K562 (cell line): ENCODE data around the gene NCOA3. TPM values are rescaled to one million over a fixed set of nuclear protein-coding genes. Genes with fewer than 3 reads are reported as not detected.

Experiments
- ATAC-seq: fragments of 200-7000 bp; cut with Tn5 transposase; 3 replicates; pipeline ENCODE4 v1.9.1; 2020; ENCODE audit warnings: moderate library complexity
- BruUV-seq: library from RNA; stranded (reverse); fragments of 400-500 nt; replicated peaks from 2 replicates; lab custom pipeline; 2021; lab: Mats Ljungman, UMichigan
- CTCF ChIA-PET: fragments of 300-600 bp; formaldehyde crosslinking; extraction: SDS; loops from one replicate; lab custom pipeline; 2021; ENCODE audit warnings: low intra/inter-chr PET ratio; lab: Yijun Ruan, JAX
- POLR2A ChIA-PET: fragments of 300-600, 350-650 bp; sonication (Branson Sonifier 250); formaldehyde crosslinking; extraction: SDS; loops from one replicate; lab custom pipeline; 2021; ENCODE audit warnings: antibody characterized with exemption, inconsistent platforms; lab: Yijun Ruan, JAX
- DNase-seq, 4 experiments: peaks; one replicate each; pipeline versions ENCODE4 v3.0.0 to v3.0.0-alpha.2; 2011 to 2018; ENCODE audit warnings: low spot score in 3 of 4, mixed read lengths in 3 of 4; ENCODE audit errors: extremely low read depth in 1 of 4
- FAIRE-seq: peaks from 2 replicates; lab custom pipeline; 2011; peaks lifted over from hg19 to GRCh38; lab: Jason Lieb, UNC
- H2AFZ ChIP-seq: 2 replicates; pipeline ENCODE4 v1.6.0; 2011; ENCODE audit warnings: low read depth, low read length, control low read depth, inconsistent platforms
- H3K27ac ChIP-seq: fragments of 200-600 bp; 3 replicates; pipeline ENCODE4 v1.8.0; 2011; ENCODE audit warnings: low read depth, mild to moderate bottlenecking, control low read depth, inconsistent platforms, low read length, moderate library complexity, mixed read lengths; ENCODE audit errors: extremely low read depth
- H3K27me3 ChIP-seq, 2 experiments: fragments of 300-600 bp in 1 of 2; 2 replicates in 1 of 2; 3 replicates in 1 of 2; pipeline versions ENCODE4 v1.6.0 to v1.8.0; 2011; ENCODE audit warnings: inconsistent platforms in 2 of 2, low read length in 2 of 2, mild to moderate bottlenecking in 1 of 2, mixed read lengths in 1 of 2, moderate library complexity in 1 of 2; ENCODE audit not compliant: control insufficient read depth in 2 of 2, insufficient read depth in 2 of 2
- H3K36me3 ChIP-seq: fragments of 300-600 bp; 3 replicates; pipeline ENCODE4 v1.8.0; 2011; ENCODE audit warnings: mild to moderate bottlenecking, low read length, inconsistent platforms; ENCODE audit not compliant: control insufficient read depth, insufficient read depth
- H3K4me1 ChIP-seq, 2 experiments: fragments of 200-600 bp in 1 of 2; replicated peaks in 1 of 2; 2 replicates in 1 of 2; 3 replicates in 1 of 2; pipeline versions ENCODE4 v1.5.1 to v1.8.0; 2011; ENCODE audit warnings: inconsistent platforms in 2 of 2, low read length in 2 of 2, mild to moderate bottlenecking in 1 of 2, mixed read lengths in 1 of 2, moderate library complexity in 1 of 2; ENCODE audit not compliant: control insufficient read depth in 2 of 2, insufficient read depth in 2 of 2
- H3K4me2 ChIP-seq: 2 replicates; pipeline ENCODE4 v1.6.1; 2011; ENCODE audit warnings: low read length, control low read depth, inconsistent platforms, mixed read lengths; ENCODE audit not compliant: insufficient read depth
- H3K4me3 ChIP-seq: fragments of 200-600 bp; sonication (generic), shearing (Covaris generic); 2 replicates; pipeline ENCODE4 v1.5.1; 2016; ENCODE audit warnings: control low read depth, inconsistent platforms
- H3K79me2 ChIP-seq: fragments of 200-600 bp; 3 replicates; pipeline ENCODE4 v1.8.0; 2011; ENCODE audit warnings: low read length, inconsistent platforms; ENCODE audit not compliant: control insufficient read depth, insufficient read depth
- H3K9ac ChIP-seq, 2 experiments: 2 replicates each; pipeline versions ENCODE4 v1.6.0 to v1.6.1; 2011; ENCODE audit warnings: low read depth in 2 of 2, low read length in 2 of 2, control low read depth in 1 of 2, inconsistent platforms in 1 of 2, mild to moderate bottlenecking in 1 of 2, mixed read lengths in 1 of 2; ENCODE audit not compliant: insufficient read depth in 1 of 2
- H3K9me1 ChIP-seq: one replicate; pipeline ENCODE4 v1.6.0; 2011; ENCODE audit warnings: inconsistent platforms, mild to moderate bottlenecking, low read length, moderate library complexity; ENCODE audit not compliant: control insufficient read depth, insufficient read depth
- H3K9me3 ChIP-seq: replicated peaks from 2 replicates; pipeline ENCODE4 v1.5.1; 2011; ENCODE audit warnings: low read depth, low read length, inconsistent platforms; ENCODE audit not compliant: control insufficient read depth, insufficient read depth
- H4K20me1 ChIP-seq: replicated peaks from 2 replicates; pipeline ENCODE4 v1.6.1; 2011; ENCODE audit warnings: low read length, inconsistent platforms, mixed read lengths; ENCODE audit not compliant: control insufficient read depth, insufficient read depth
- GATAD2B ChIP-seq: fragments of 450-650 bp; IDR thresholded peaks from 2 replicates; pipeline ENCODE4 v1.6.1; 2017; ENCODE audit warnings: mild to moderate bottlenecking, borderline replicate concordance
- GTF2F1 ChIP-seq: IDR thresholded peaks from 2 replicates; pipeline ENCODE4 v1.6.1; 2011; ENCODE audit warnings: low read depth, low read length, improper control_type of control experiment
- MAFF ChIP-seq: IDR thresholded peaks from 2 replicates; pipeline ENCODE4 v1.6.1; 2012; ENCODE audit warnings: low read length, improper control_type of control experiment
- OTX1 ChIP-seq: fragments of 450-650 bp; formaldehyde crosslinking; IDR thresholded peaks from 2 replicates; pipeline ENCODE4 v1.4.0; 2022; ENCODE audit warnings: mild to moderate bottlenecking
- PRPF4 ChIP-seq: fragments of 200-400 bp; formaldehyde crosslinking; IDR thresholded peaks from one replicate; pipeline ENCODE4 v1.6.1; 2017; ENCODE audit warnings: low read length, low read depth, mild to moderate bottlenecking; ENCODE audit not compliant: insufficient read depth, poor library complexity, severe bottlenecking
- YBX1 ChIP-seq: fragments of 450-650 bp; IDR thresholded peaks from 2 replicates; pipeline ENCODE4 v1.7.1; 2016; ENCODE audit warnings: mild to moderate bottlenecking
- WGBS: fragments of 100-300 bp; shearing (Covaris generic); methylation state at CpG from one replicate; pipeline ENCODE4 v1.1.6; 2016; ENCODE audit warnings: low coverage, mixed read lengths; ENCODE audit not compliant: insufficient coverage; ENCODE audit errors: missing lambda C conversion rate; 5-methylcytosine and 5-hydroxymethylcytosine counted together
- in situ Hi-C: fragments of 300-500 bp; cut with MboI; formaldehyde crosslinking; loops from 4 replicates; pipeline ENCODE4 v1.15.0; 2018; ENCODE audit warnings: inconsistent platforms, mixed read lengths
- intact Hi-C: fragments of 100-400 bp; cut with micrococcal nuclease; formaldehyde crosslinking; loops from 2 replicates; pipeline ENCODE4 v1.14.2; 2022
- polyA plus RNA-seq, 8 experiments: library from polyadenylated mRNA; depleted of rRNA in 4 of 8; stranded (reverse) in 5 of 8; unstranded in 3 of 8; fragments of >200 nt; fragmentation: Nextera tagmentation in 2 of 8; fragmentation: Illumina TruSeq in 1 of 8; extraction: Ambion mirVana in 2 of 8; extraction: Trizol in 1 of 8; gene quantifications; 2 replicates each; pipeline versions ENCODE4 v1.2.1 to v1.2.3, GENCODE V29; 2011 to 2014; ENCODE audit warnings: inconsistent platforms in 1 of 8, missing spikeins in 1 of 8
- total RNA-seq, 7 experiments: library from RNA; depleted of rRNA in 6 of 7; stranded (reverse); fragments of >200 nt in 6 of 7; fragmentation: Illumina TruSeq in 2 of 7; extraction: Trizol in 2 of 7; gene quantifications; 2 replicates each; pipeline versions ENCODE4 v1.2.1 to v1.2.3, GENCODE V29; 2011 to 2021; ENCODE audit warnings: low replicate concordance in 1 of 7
- TF ChIP-seq, protein P1 (sequence below), 3 experiments: fragments of 200-800 bp in 1 of 3; fragments of 250-450 bp in 1 of 3; fragments of 450-650 bp in 1 of 3; sonication (Bioruptor Pico) in 1 of 3; sonication (Bioruptor generic) in 1 of 3; formaldehyde crosslinking in 1 of 3; IDR thresholded peaks; 2 replicates each; pipeline versions ENCODE4 v1.6.1 to v1.8.0; 2016 to 2022; ENCODE audit warnings: mild to moderate bottlenecking in 2 of 3, missing genetic modification characterization in 2 of 3, missing compliant biosample characterization in 1 of 3, moderate library complexity in 1 of 3
- TF ChIP-seq, protein P2 (sequence below), 2 experiments: fragments of 450-650 bp; IDR thresholded peaks; 2 replicates each; pipeline ENCODE4 v1.6.1; 2018; ENCODE audit warnings: mild to moderate bottlenecking in 2 of 2, low read depth in 1 of 2; ENCODE audit not compliant: partially characterized antibody in 2 of 2

NCOA3 gene
- total and polyA plus RNA-seq, 9 of the 15 experiments (the other 6 are each of a cell fraction or from before 2014, with no cell fraction given): 3.2 to 24.3 (median 14.4) TPM

DNA sequence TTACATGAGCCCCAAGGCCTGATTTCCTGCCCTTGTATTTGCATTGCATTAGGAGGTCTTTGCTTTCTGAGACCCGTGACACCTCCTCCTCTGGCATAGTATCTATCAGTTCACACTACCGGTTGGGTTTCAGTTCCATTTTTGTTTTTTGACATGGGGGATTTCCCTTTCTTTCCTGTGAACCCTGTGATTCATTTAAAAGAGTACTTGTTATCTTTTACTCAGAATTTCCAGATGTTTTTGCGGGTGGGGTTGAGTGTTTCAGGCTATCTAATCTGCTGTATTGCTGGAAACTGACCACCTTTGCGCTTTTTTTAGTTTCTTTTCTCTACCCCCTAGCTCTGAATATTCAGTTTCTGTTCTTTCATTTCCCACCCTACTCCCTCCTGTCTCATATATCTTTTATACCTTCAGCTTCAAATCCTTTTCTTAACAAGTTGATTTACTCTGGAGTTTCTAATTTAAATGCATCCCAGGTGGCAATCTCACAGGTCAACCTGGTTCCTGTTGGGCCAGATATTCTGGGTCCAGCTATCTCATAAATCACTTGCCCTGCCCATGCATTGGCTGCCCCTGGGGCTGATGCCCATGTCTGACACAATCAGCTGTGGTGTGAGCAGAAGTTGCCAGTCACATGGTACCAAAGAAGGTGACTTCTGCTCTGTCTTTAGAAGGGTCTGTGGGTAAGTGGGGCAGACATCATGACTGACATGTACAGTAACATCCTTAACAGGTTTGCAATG lies 14.3 kb upstream of the NCOA3 start (continued):
- TF ChIP-seq, protein P1, sequence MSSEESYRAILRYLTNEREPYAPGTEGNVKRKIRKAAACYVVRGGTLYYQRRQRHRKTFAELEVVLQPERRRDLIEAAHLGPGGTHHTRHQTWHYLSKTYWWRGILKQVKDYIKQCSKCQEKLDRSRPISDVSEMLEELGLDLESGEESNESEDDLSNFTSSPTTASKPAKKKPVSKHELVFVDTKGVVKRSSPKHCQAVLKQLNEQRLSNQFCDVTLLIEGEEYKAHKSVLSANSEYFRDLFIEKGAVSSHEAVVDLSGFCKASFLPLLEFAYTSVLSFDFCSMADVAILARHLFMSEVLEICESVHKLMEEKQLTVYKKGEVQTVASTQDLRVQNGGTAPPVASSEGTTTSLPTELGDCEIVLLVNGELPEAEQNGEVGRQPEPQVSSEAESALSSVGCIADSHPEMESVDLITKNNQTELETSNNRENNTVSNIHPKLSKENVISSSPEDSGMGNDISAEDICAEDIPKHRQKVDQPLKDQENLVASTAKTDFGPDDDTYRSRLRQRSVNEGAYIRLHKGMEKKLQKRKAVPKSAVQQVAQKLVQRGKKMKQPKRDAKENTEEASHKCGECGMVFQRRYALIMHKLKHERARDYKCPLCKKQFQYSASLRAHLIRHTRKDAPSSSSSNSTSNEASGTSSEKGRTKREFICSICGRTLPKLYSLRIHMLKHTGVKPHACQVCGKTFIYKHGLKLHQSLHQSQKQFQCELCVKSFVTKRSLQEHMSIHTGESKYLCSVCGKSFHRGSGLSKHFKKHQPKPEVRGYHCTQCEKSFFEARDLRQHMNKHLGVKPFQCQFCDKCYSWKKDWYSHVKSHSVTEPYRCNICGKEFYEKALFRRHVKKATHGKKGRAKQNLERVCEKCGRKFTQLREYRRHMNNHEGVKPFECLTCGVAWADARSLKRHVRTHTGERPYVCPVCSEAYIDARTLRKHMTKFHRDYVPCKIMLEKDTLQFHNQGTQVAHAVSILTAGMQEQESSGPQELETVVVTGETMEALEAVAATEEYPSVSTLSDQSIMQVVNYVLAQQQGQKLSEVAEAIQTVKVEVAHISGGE (CRISPR knock-in tag; IDR thresholded peaks at IDR 0.05): peak in 1 of 3 experiments; percentile 86; a peak in 2 of 6 replicates
- TF ChIP-seq MAFF: no peak

DNA sequence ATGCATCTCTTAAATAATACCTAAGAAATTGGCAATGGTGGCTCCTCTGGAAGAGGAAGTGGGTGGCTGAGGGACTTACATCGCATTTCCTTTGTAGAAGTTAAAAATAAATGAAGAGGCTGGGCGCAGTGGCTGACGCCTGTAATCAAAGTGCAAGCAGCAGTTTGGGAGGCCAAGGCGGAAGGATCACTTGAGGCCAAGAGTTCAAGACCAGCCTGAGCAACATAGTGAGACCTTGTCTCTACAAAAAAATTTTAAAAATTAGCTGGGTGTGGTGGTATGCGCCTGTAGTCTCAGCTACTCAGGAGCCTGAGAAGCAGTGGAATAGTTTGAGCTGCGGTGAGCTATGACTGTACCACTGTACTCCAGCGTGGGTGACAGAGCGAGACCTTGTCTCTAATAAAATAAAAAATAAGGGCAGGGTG lies 12.2 kb upstream of the NCOA3 start:
- no peaks in the 10 kb centered on the region for H3K9me3 ChIP-seq
- no peaks in the 10 kb centered on the region for H3K9me1 ChIP-seq
- no peak overlapping the region for H3K4me3 ChIP-seq
- ChIA-PET CTCF (no interaction called here), POLR2A (no interaction called here)
- DNase-seq (no peak), FAIRE-seq (no peak), ATAC-seq (no peak)
- intact Hi-C loops: no loop called here
- no peak overlapping the region for H3K9ac ChIP-seq
- BruUV-seq: no TSS peak
- H2AFZ ChIP-seq: no peak overlapping the region
- no peak overlapping the region for H3K4me2 ChIP-seq
- H4K20me1 ChIP-seq: no peaks in the 10 kb centered on the region
- 78% methylated on average over 8 of the region's 8 CpGs for WGBS
- H3K27ac ChIP-seq: no peak overlapping the region
- no peaks in the 10 kb centered on the region for H3K27me3 ChIP-seq
- H3K36me3 ChIP-seq: no peaks in the 10 kb centered on the region
- in situ Hi-C loops: no loop called here
- peaks cover 10 to 24% of the 10 kb centered on the region in 2 experiments for H3K4me1 ChIP-seq
- H3K79me2 ChIP-seq: no peaks in the 10 kb centered on the region
- TF ChIP-seq PRPF4: no peak
- TF ChIP-seq GATAD2B: no peak
- no peak for TF ChIP-seq OTX1
- no peak for TF ChIP-seq GTF2F1
- TF ChIP-seq, protein P2, sequence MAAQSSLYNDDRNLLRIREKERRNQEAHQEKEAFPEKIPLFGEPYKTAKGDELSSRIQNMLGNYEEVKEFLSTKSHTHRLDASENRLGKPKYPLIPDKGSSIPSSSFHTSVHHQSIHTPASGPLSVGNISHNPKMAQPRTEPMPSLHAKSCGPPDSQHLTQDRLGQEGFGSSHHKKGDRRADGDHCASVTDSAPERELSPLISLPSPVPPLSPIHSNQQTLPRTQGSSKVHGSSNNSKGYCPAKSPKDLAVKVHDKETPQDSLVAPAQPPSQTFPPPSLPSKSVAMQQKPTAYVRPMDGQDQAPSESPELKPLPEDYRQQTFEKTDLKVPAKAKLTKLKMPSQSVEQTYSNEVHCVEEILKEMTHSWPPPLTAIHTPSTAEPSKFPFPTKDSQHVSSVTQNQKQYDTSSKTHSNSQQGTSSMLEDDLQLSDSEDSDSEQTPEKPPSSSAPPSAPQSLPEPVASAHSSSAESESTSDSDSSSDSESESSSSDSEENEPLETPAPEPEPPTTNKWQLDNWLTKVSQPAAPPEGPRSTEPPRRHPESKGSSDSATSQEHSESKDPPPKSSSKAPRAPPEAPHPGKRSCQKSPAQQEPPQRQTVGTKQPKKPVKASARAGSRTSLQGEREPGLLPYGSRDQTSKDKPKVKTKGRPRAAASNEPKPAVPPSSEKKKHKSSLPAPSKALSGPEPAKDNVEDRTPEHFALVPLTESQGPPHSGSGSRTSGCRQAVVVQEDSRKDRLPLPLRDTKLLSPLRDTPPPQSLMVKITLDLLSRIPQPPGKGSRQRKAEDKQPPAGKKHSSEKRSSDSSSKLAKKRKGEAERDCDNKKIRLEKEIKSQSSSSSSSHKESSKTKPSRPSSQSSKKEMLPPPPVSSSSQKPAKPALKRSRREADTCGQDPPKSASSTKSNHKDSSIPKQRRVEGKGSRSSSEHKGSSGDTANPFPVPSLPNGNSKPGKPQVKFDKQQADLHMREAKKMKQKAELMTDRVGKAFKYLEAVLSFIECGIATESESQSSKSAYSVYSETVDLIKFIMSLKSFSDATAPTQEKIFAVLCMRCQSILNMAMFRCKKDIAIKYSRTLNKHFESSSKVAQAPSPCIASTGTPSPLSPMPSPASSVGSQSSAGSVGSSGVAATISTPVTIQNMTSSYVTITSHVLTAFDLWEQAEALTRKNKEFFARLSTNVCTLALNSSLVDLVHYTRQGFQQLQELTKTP (IDR thresholded peaks at IDR 0.05; ENCODE audit: low read depth in 1 of 2, partially characterized antibody in 2 of 2): no peak
- no peak for TF ChIP-seq YBX1
